GM12864 (cell line): ENCODE measurements around the gene HOXA4.

Source experiments
- DNase-seq: peaks from one replicate; pipeline ENCODE4 v3.0.0-alpha.2; 2011; ENCODE audit warnings: low read depth
- H3K4me3 ChIP-seq: 2 replicates; pipeline ENCODE4 v1.5.1; 2011; ENCODE audit warnings: mild to moderate bottlenecking, low read depth, low read length, control low read depth
- CTCF ChIP-seq: IDR thresholded peaks from 2 replicates; pipeline ENCODE4 v1.5.1; 2011; ENCODE audit warnings: low read depth, mild to moderate bottlenecking, moderate library complexity, low read length, control low read depth, inconsistent platforms; ENCODE audit errors: missing control alignments

The HOXA4 gene

GRCh38 chr7:27138472-27138871 lies 7.9 kb upstream of the HOXA4 start:
- TF ChIP-seq CTCF, result no peak
- no peak for DNase-seq
- H3K4me3 ChIP-seq, result no peak overlapping the region

GRCh38 chr7:27137640-27138315 lies 7.2 kb upstream of the HOXA4 start:
- no peak for TF ChIP-seq CTCF
- no peak for DNase-seq
- H3K4me3 ChIP-seq, result no peak overlapping the region

- no peak overlapping the region for H3K4me3 ChIP-seq
- no peak for TF ChIP-seq CTCF
- no peak for DNase-seq
Observed at GRCh38 chr7:27134392-27134791, 3.8 kb upstream of the HOXA4 start.

- H3K4me3 ChIP-seq, result no peak overlapping the region
- no peak for DNase-seq
- TF ChIP-seq CTCF, result no peak
Observed at GRCh38 chr7:27133409-27134231, 3.1 kb upstream of the HOXA4 start.

GRCh38 chr7:27132978-27133377 lies 2.4 kb upstream of the HOXA4 start:
- no peak overlapping the region for H3K4me3 ChIP-seq
- DNase-seq, result no peak
- TF ChIP-seq CTCF, result no peak

- DNase-seq, result no peak
- no peak for TF ChIP-seq CTCF
- no peak overlapping the region for H3K4me3 ChIP-seq
Observed at GRCh38 chr7:27132214-27132613, 1.7 kb upstream of the HOXA4 start.
